CD4-positive, CD25-positive, alpha-beta regulatory T cell (primary cell): Measurements from ENCODE around the gene RHAG. TPM values are rescaled to one million over a fixed set of nuclear protein-coding genes. Genes with fewer than 3 reads are reported as not detected.

Experiments
- ATAC-seq, 2 donors: fragments of 150-1000 bp; cut with Tn5 transposase; one replicate each; pipeline ENCODE4 v1.10.0; 2021; ENCODE audit warnings: low read depth in 2 of 2, moderate number of reproducible peaks in 2 of 2, moderate library complexity in 1 of 2
- DNase-seq, 3 donors: peaks; one replicate each; pipeline versions ENCODE4 v3.0.0 to v3.0.0-alpha.2; 2012 to 2022; ENCODE audit warnings: mixed read lengths in 1 of 3
- H3K27ac ChIP-seq: one replicate; pipeline ENCODE4 v1.7.0; 2013; ENCODE audit warnings: mild to moderate bottlenecking, low read length; ENCODE audit not compliant: insufficient read depth, poor library complexity, severe bottlenecking
- H3K27me3 ChIP-seq: one replicate; pipeline ENCODE4 v1.7.0; 2013; ENCODE audit warnings: low read length; ENCODE audit not compliant: control insufficient read depth, insufficient read depth
- H3K36me3 ChIP-seq: one replicate; pipeline ENCODE4 v1.7.0; 2013; ENCODE audit warnings: mild to moderate bottlenecking, low read length, moderate library complexity; ENCODE audit not compliant: control insufficient read depth, insufficient read depth
- H3K4me1 ChIP-seq: 2 replicates; pipeline ENCODE4 v1.7.0; 2013; ENCODE audit warnings: mild to moderate bottlenecking, low read length; ENCODE audit not compliant: insufficient read depth, control insufficient read depth, poor library complexity, severe bottlenecking
- H3K4me3 ChIP-seq: one replicate; pipeline ENCODE4 v1.7.0; 2013; ENCODE audit warnings: low read depth, mild to moderate bottlenecking, low read length, moderate library complexity
- H3K9me3 ChIP-seq, 2 experiments: 1 replicate in 1 of 2; 2 replicates in 1 of 2; pipeline ENCODE4 v1.7.0; 2013; ENCODE audit warnings: low read length in 2 of 2, mild to moderate bottlenecking in 1 of 2, moderate library complexity in 1 of 2; ENCODE audit not compliant: control insufficient read depth in 2 of 2
- H3K27ac Mint-ChIP-seq, 3 donors: one replicate each; pipeline ENCODE4 v1.8.0; 2020 to 2022; ENCODE audit warnings: mild to moderate bottlenecking in 3 of 3, mixed read lengths in 3 of 3, moderate library complexity in 2 of 3
- H3K27me3 Mint-ChIP-seq: one replicate; pipeline ENCODE4 v1.8.0; 2022; ENCODE audit warnings: mild to moderate bottlenecking, mixed read lengths
- H3K36me3 Mint-ChIP-seq: one replicate; pipeline ENCODE4 v1.8.0; 2020; ENCODE audit warnings: mixed read lengths
- H3K4me1 Mint-ChIP-seq, 4 donors: one replicate each; pipeline ENCODE4 v1.8.0; 2020 to 2022; ENCODE audit warnings: mixed read lengths in 4 of 4, mild to moderate bottlenecking in 1 of 4
- H3K4me3 Mint-ChIP-seq, 4 donors: one replicate each; pipeline ENCODE4 v1.8.0; 2020 to 2022; ENCODE audit warnings: mild to moderate bottlenecking in 4 of 4, mixed read lengths in 4 of 4, moderate library complexity in 3 of 4
- H3K9me3 Mint-ChIP-seq, 7 donors: one replicate each; pipeline ENCODE4 v1.8.0; 2020 to 2022; ENCODE audit warnings: mixed read lengths in 7 of 7, mild to moderate bottlenecking in 3 of 7, moderate library complexity in 2 of 7
- polyA plus RNA-seq, 4 donors: library from polyadenylated mRNA; unstranded; fragments of 300-500 nt; fragmentation: Illumina TruSeq; gene quantifications; one replicate each; pipeline ENCODE4 v1.2.3, GENCODE V29; 2021
- total RNA-seq: library from RNA; stranded (reverse); gene quantifications from one replicate; pipeline ENCODE4 v1.2.3, GENCODE V29; 2022

The RHAG gene
- total RNA-seq (not detected), polyA plus RNA-seq (not detected)

DNA sequence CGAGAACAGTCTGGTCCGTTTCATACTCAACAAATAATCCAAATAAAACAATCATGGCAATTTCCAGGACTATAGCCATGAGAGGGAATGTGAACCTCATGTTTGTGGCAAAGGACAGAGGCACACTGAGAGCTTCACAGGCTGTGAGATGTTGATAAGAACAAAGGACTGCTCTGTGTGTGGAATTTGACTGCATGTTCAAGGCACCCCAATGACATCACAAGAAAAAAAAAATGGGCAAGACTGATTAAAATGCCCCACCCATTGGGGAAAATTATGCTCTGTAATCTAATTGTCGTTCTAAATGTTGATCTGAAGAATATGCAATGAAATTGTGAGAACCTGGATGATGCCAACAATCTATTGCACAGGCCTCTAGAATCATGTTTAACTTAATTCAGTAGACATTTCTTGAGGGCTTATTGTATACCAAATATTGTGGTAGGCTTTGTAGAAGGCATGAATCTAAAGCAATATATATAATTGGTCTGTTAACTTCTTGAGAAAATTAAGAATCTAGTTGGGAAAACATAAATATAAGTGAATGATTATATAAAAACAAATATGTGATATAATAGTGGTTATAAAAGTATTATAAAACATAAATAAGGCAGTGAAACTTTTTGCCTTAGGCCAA is at the start of gene RHAG:
Gene RHAG, minus strand, starts transcription at position 127 of the 637 bp plus-strand sequence. Its CDS starts 27 bp downstream, at position 100.
- Mint-ChIP-seq H3K9me3 (no peaks in the 10 kb centered on the region), H3K4me1 (no peaks in the 10 kb centered on the region), H3K27ac (no peak within 1 kb of the TSS), H3K36me3 (no peaks in the 10 kb centered on the region), H3K27me3 (no peaks in the 10 kb centered on the region), H3K4me3 (no peak within 1 kb of the TSS)
- H3K27me3 ChIP-seq: no peaks in the 10 kb centered on the region
- H3K36me3 ChIP-seq: no peaks in the 10 kb centered on the region
- no peak within 1 kb of the TSS for H3K4me3 ChIP-seq
- H3K4me1 ChIP-seq: no peaks in the 10 kb centered on the region
- H3K9me3 ChIP-seq: no peaks in the 10 kb centered on the region
- no peak for ATAC-seq
- H3K27ac ChIP-seq: no peak within 1 kb of the TSS
- DNase-seq: no peak

GRCh38 chr6:49676671-49677281 is 40.1 kb upstream of the RHAG start:
- Mint-ChIP-seq H3K9me3 (peaks cover 0 to 15% (median 4%) of the 10 kb centered on the region in 7 donors), H3K36me3 (no peaks in the 10 kb centered on the region)

DNA sequence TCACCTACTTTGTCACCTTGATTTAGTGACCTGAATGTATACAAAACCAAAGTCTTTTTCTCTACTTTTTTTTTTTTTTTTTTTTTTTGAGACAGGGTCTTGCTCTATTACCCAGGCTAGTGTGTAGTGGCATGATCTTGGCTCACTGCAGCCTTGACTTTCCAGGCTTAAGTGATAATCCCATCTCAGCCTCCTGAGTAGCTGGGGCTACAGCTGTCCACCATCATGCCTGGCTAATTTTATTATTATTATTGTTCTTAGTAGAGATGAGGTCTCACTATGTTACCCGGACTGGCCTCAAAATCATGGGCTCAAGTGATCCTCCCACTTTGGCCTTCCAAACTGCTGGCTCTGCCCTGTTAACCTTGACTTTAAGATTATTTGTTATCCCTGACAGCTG is 39.2 kb upstream of the RHAG start:
- DNase-seq: no peak
- Histone ChIP-seq H3K27me3 (no peaks in the 10 kb centered on the region), H3K27ac (no peak overlapping the region), H3K36me3 (no peaks in the 10 kb centered on the region), H3K4me1 (no peaks in the 10 kb centered on the region), H3K9me3 (no peaks in the 10 kb centered on the region), H3K4me3 (no peak overlapping the region)
- no peak overlapping the region for H3K27ac Mint-ChIP-seq
- H3K27me3 Mint-ChIP-seq: no peaks in the 10 kb centered on the region
- no peaks in the 10 kb centered on the region for H3K4me1 Mint-ChIP-seq
- peaks cover 0 to 9% (median 4%) of the 10 kb centered on the region in 7 donors for H3K9me3 Mint-ChIP-seq
- H3K36me3 Mint-ChIP-seq: no peaks in the 10 kb centered on the region
- no peak for ATAC-seq
- H3K4me3 Mint-ChIP-seq: no peak overlapping the region

More at GRCh38 chr6:49676671-49677281, 40.1 kb upstream of the RHAG start:
- Mint-ChIP-seq H3K27me3 (no peaks in the 10 kb centered on the region), H3K27ac (no peak overlapping the region), H3K4me3 (no peak overlapping the region), H3K4me1 (no peaks in the 10 kb centered on the region)
- ATAC-seq (no peak), DNase-seq (no peak)
- Histone ChIP-seq H3K9me3 (no peaks in the 10 kb centered on the region), H3K36me3 (no peaks in the 10 kb centered on the region), H3K27ac (no peak overlapping the region), H3K27me3 (no peaks in the 10 kb centered on the region), H3K4me1 (no peaks in the 10 kb centered on the region), H3K4me3 (no peak overlapping the region)

DNA sequence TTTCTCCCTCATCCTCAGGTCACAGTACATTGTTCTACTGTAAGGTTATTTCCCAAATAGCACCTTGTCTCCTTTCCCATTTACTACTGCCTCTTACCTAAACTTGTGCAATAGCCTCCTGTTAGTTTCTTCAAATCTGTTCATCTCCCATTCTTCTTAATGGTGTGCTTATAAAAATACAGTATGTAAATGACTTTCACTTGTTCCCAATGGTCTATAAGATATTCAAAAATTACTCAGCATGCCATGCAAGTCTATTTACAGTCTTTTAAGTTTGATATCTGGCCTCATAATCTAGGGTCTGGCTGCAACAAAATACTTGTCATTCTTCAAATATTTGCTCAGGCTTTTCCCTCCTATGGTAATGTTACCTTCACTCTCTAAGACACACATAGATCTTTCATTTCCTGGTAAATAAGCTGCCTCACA is 31.5 kb upstream of the RHAG start:
- H3K27me3 Mint-ChIP-seq: no peaks in the 10 kb centered on the region
- no peaks in the 10 kb centered on the region for H3K4me1 ChIP-seq

DNA sequence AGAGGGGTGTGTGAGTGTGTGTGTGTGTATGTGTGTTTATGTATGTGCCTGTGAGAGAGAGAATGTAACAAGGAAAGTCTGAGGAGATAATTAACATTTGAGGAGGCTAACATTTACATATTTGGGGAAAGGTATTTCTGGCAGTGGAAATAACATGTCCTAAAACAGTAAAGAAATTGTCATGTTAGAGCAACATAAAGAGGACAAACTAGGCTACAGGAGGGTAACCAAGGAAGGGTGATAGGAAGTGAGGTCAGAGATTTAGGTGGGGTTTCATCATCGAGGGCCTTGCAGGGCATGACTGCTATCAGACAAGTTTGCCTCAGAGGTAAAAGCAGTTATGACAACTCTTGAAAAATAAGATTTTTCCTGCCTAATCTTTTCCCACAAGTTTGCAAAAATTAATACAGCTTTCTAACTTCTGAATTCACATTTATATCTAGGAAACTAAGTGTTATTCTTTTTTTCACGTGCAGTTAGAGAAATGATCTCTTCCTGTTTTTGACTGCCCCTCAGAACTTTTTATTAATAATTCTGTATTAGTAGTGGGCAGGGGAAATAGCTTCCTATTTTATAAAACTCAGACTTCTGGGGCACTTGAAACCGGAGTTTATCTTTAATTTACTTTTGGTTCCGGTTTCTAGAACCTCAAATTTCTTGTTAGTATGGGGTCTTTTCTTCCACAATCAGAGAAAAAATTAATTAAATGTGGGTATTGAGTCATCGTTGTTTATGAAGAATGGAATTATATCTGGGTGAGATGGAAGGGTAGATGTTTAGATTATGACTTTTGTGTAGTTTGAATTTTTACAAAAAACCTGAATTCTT is 30.5 kb upstream of the RHAG start:
- DNase-seq (no peak), ATAC-seq (no peak)
- no peak overlapping the region for H3K27ac ChIP-seq
- Mint-ChIP-seq H3K27ac (no peak overlapping the region), H3K27me3 (no peaks in the 10 kb centered on the region), H3K4me3 (no peak overlapping the region), H3K9me3 (peaks cover 0 to 8% (median 3%) of the 10 kb centered on the region in 7 donors), H3K36me3 (no peaks in the 10 kb centered on the region), H3K4me1 (no peaks in the 10 kb centered on the region)
- no peaks in the 10 kb centered on the region for H3K9me3 ChIP-seq
- no peak overlapping the region for H3K4me3 ChIP-seq
- H3K36me3 ChIP-seq: no peaks in the 10 kb centered on the region
- H3K27me3 ChIP-seq: no peaks in the 10 kb centered on the region
- no peaks in the 10 kb centered on the region for H3K4me1 ChIP-seq

More for the DNA sequence above, 31.5 kb upstream of the RHAG start:
- H3K4me3 Mint-ChIP-seq: no peak overlapping the region
- Histone ChIP-seq H3K4me3 (no peak overlapping the region), H3K9me3 (no peaks in the 10 kb centered on the region), H3K27ac (no peak overlapping the region), H3K27me3 (no peaks in the 10 kb centered on the region), H3K36me3 (no peaks in the 10 kb centered on the region)
- no peak for DNase-seq
- H3K27ac Mint-ChIP-seq: no peak overlapping the region
- no peaks in the 10 kb centered on the region for H3K4me1 Mint-ChIP-seq
- H3K9me3 Mint-ChIP-seq: peaks cover 0 to 8% (median 3%) of the 10 kb centered on the region in 7 donors
- H3K36me3 Mint-ChIP-seq: no peaks in the 10 kb centered on the region
- no peak for ATAC-seq

DNA sequence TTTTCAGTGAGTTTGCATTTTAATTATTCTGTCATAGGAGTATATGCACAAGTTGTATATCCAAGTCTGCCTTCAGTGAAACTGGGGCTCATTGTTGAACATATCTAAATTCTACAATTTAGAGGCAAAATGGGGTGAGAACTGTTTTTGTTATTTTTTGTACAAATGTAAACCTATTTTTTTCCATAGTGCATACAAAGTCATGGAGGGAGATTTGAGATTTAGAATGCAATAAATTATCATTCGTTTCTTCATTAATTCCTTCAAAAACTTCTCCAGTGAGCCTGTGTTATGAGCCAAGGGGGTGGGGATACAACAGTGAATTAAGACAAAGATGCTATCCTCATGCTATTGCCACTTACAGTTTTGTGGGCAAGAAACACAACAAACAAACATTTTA is 29.8 kb upstream of the RHAG start:
- no peak for ATAC-seq

GRCh38 chr6:49664817-49665216 is 28.2 kb upstream of the RHAG start:
- Histone ChIP-seq H3K9me3 (no peaks in the 10 kb centered on the region), H3K4me1 (no peaks in the 10 kb centered on the region), H3K27me3 (no peaks in the 10 kb centered on the region), H3K36me3 (no peaks in the 10 kb centered on the region), H3K4me3 (no peak overlapping the region), H3K27ac (no peak overlapping the region)
- Mint-ChIP-seq H3K4me3 (no peak overlapping the region), H3K9me3 (peaks cover 0 to 10% (median 0%) of the 10 kb centered on the region in 7 donors), H3K36me3 (no peaks in the 10 kb centered on the region), H3K4me1 (no peaks in the 10 kb centered on the region), H3K27ac (no peak overlapping the region), H3K27me3 (no peaks in the 10 kb centered on the region)
- DNase-seq (no peak), ATAC-seq (no peak)

More for the DNA sequence above, 29.8 kb upstream of the RHAG start:
- Histone ChIP-seq H3K27me3 (no peaks in the 10 kb centered on the region), H3K27ac (no peak overlapping the region), H3K4me3 (no peak overlapping the region), H3K4me1 (no peaks in the 10 kb centered on the region), H3K9me3 (no peaks in the 10 kb centered on the region), H3K36me3 (no peaks in the 10 kb centered on the region)
- no peak for DNase-seq
- Mint-ChIP-seq H3K27me3 (no peaks in the 10 kb centered on the region), H3K27ac (no peak overlapping the region), H3K4me1 (no peaks in the 10 kb centered on the region), H3K36me3 (no peaks in the 10 kb centered on the region), H3K4me3 (no peak overlapping the region), H3K9me3 (peaks cover 0 to 9% (median under 1%) of the 10 kb centered on the region in 7 donors)
